ENCODE measurements around the gene C1orf122. TPM values are rescaled to one million over a fixed set of nuclear protein-coding genes. Genes with fewer than 3 reads are reported as not detected.

Gene C1orf122
- total RNA-seq: 10 to 100 TPM; 28.3 to 51.4 TPM

GRCh38 chr1:37807555-37808368 is at the start of gene C1orf122, which contains the start of gene YRDC:
Gene C1orf122 (plus strand): TSS chr1:37807790. CDS start chr1:37808405, 615 bp downstream.
Gene YRDC (minus strand): TSS chr1:37808208. CDS start chr1:37808180, 28 bp downstream.
- peak within 1 kb of the TSS; percentile 88 for H3K4me3 ChIP-seq
- no peaks in the 10 kb centered on the region for H3K27me3 ChIP-seq
- TF ChIP-seq CTCF (IDR thresholded peaks at IDR 0.05): no peak
- H3K9ac ChIP-seq (ENCODE audit: low read depth in 2 of 2, low read length in 2 of 2): peak within 1 kb of the TSS; percentile 75 to 88
- DNase-seq: peak; percentile 96
- H3K27ac ChIP-seq: peak within 1 kb of the TSS; percentile 93
- peaks cover 20% of the 10 kb centered on the region for H3K36me3 ChIP-seq
- intact Hi-C loops (cut with DNase I): loop anchor here (10.0 kb wide), 1 partner anchor 73 kb away; no protein-coding TSS in a partner anchor
- H3K4me1 ChIP-seq: peaks cover 12% of the 10 kb centered on the region
- no peaks in the 10 kb centered on the region for H3K9me3 ChIP-seq

- no peak for TF ChIP-seq CTCF (IDR thresholded peaks at IDR 0.05)
- no peak overlapping the region for H3K9ac ChIP-seq (ENCODE audit: low read depth in 2 of 2, low read length in 2 of 2)
- H3K27me3 ChIP-seq: peaks cover 12% of the 10 kb centered on the region
- no peak overlapping the region for H3K4me3 ChIP-seq
- no peak for DNase-seq
- no peaks in the 10 kb centered on the region for H3K4me1 ChIP-seq
- intact Hi-C loops (cut with DNase I): no loop called here
- H3K27ac ChIP-seq: no peak overlapping the region
- no peaks in the 10 kb centered on the region for H3K36me3 ChIP-seq
- H3K9me3 ChIP-seq: no peaks in the 10 kb centered on the region
These were observed 48.1 kb upstream of the C1orf122 start for GRCh38 chr1:37759451-37759850.

- Histone ChIP-seq H3K27me3 (peaks cover 30% of the 10 kb centered on the region), H3K36me3 (no peaks in the 10 kb centered on the region)
- no peak for TF ChIP-seq CTCF (IDR thresholded peaks at IDR 0.05)
These were observed 46.0 kb upstream of the C1orf122 start for GRCh38 chr1:37761416-37762095.

GRCh38 chr1:37762516-37762915 is 45.1 kb upstream of the C1orf122 start:
- H3K9ac ChIP-seq (ENCODE audit: low read depth in 2 of 2, low read length in 2 of 2): no peak overlapping the region
- H3K4me1 ChIP-seq: peaks cover 4% of the 10 kb centered on the region
- no peak overlapping the region for H3K4me3 ChIP-seq
- TF ChIP-seq CTCF (IDR thresholded peaks at IDR 0.05): no peak
- no peaks in the 10 kb centered on the region for H3K36me3 ChIP-seq
- H3K27me3 ChIP-seq: peaks cover 37% of the 10 kb centered on the region
- H3K27ac ChIP-seq: no peak overlapping the region
- H3K9me3 ChIP-seq: no peaks in the 10 kb centered on the region
- no peak for DNase-seq
- intact Hi-C loops (cut with DNase I): no loop called here

More at GRCh38 chr1:37761416-37762095, 46.0 kb upstream of the C1orf122 start:
- H3K4me1 ChIP-seq: peaks cover 4% of the 10 kb centered on the region
- intact Hi-C loops (cut with DNase I): no loop called here
- DNase-seq: no peak
- H3K4me3 ChIP-seq: no peak overlapping the region
- H3K9me3 ChIP-seq: no peaks in the 10 kb centered on the region
- H3K27ac ChIP-seq: no peak overlapping the region
- H3K9ac ChIP-seq (ENCODE audit: low read depth in 2 of 2, low read length in 2 of 2): no peak overlapping the region

- H3K27me3 ChIP-seq: peaks cover 37% of the 10 kb centered on the region
These were observed 43.7 kb upstream of the C1orf122 start for GRCh38 chr1:37763791-37764413.

More at GRCh38 chr1:37763791-37764413, 43.7 kb upstream of the C1orf122 start:
- Histone ChIP-seq H3K4me1 (peaks cover 4% of the 10 kb centered on the region), H3K27ac (no peak overlapping the region), H3K9ac (ENCODE audit: low read depth in 2 of 2, low read length in 2 of 2) (no peak overlapping the region), H3K9me3 (no peaks in the 10 kb centered on the region), H3K36me3 (no peaks in the 10 kb centered on the region), H3K4me3 (no peak overlapping the region)
- DNase-seq: no peak
- intact Hi-C loops (cut with DNase I): no loop called here
- TF ChIP-seq CTCF (IDR thresholded peaks at IDR 0.05): no peak

Measured in colonic mucosa (tissue), 4 donors.